Measurements from ENCODE around the gene SSR2.

- TF ChIP-seq CTCF (IDR thresholded peaks at IDR 0.05 in 8 of 11, conservative IDR thresholded peaks at IDR 0.05 in 3 of 11): no peak
- TF ChIP-seq POLR2A (IDR thresholded peaks at IDR 0.05): no peak
Measured at GRCh38 chr1:156021954-156022353, 1.2 kb upstream of the SSR2 start.
